ENCODE data around the gene FANCF.

FANCF gene

GRCh38 chr11:22624742-22625447 lies 728 bp downstream of the FANCF start:
- peak; percentile 69 for DNase-seq

DNA sequence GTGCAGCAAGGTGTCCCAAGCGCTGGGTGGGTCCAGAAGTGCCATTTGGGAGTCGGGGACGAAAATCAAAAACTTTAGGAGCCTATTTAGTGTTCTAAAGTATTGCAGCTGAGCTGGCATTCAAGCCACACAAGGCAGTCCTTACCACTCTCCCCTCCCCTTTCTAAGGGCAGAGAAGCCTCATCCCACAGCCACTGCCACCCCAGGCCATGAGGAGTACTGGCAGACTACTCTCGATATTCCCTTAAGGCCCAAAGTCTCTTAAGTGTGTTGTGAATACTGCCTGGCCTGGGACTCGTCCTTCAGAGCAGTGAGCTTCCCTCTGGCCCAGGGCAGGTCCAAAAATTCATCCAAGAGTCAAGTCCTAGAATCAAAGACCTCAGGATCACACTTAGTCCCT lies 7.8 kb downstream of the FANCF start:
- DNase-seq: no peak

DNA sequence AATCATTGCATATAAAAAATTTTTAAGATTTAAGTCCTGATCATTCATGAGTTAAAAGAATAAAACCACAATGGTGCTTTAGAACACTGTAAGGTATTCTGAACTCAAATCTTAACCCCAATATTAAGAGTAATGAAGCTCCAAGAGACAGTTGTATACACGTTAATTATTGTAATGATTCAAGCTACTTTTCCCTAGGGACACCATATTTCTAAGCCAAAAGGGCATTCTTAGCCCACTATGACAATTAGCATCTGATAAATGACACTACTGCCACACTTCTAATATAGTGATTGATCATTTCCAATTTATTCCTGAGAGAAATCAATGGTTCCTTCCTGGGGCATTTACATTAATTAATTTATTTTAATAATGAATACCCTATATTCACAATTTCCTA lies 21.7 kb downstream of the FANCF start:
- no peak for DNase-seq

DNA sequence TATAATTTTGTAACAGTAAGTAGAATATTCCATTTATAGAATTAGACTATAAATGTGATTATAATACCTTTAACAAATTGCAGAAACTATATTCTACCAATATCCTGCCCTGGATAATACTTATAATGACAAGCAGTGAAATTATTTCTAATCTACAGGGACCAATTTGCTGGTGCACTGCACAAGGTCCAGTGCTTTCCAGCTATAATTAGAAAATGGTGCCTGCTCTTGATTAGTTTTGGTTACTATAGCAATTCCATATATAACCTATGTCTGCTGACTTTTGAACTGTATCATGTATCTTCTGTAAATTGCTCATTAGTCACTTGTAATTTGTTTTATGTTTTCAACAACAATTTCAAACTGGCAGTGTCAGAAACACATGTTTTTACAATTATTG lies 23.1 kb downstream of the FANCF start:
- no peak for DNase-seq

GRCh38 chr11:22599458-22599857 lies 26.2 kb downstream of the FANCF start:
- DNase-seq: no peak

DNA sequence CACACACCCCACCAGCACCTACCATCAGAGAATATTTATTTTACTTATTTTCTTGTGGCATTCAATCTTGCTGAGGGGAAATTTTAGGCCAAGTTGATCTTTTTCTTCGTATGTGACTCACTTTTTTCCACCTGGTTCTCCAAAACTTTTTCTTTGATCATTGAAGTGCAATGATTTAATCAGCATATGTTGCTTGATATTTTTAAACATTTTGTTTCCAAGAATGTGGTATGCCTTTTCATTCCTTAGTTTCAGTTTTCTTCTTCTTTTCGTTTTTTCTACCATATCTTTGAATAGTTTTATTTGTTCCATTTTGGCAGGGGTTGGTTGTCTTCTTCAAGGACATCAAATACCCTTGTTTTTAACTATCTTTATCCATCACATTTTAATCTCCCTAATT lies 28.6 kb downstream of the FANCF start:
- DNase-seq: no peak

DNA sequence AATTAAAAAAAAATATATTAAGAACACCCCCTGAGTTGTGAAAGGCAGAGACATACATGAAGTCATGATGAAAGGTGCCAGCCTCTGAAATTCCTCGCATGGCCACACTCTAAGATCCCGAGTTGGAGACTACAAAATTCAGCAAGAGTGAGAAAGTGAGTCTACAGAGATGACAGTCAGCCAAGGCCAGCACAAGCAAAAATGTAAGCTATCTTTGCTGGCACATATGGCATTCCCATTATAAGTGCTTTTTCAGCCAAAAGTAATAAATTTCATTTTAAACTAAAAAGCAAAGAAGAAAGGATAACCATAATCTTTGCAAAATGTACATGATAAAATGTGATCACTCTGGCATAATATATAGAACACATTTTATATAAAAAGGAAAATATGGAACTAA lies 40.6 kb downstream of the FANCF start:
- DNase-seq: no peak

GRCh38 chr11:22583963-22584492 lies 41.6 kb downstream of the FANCF start:
- no peak for DNase-seq

DNA sequence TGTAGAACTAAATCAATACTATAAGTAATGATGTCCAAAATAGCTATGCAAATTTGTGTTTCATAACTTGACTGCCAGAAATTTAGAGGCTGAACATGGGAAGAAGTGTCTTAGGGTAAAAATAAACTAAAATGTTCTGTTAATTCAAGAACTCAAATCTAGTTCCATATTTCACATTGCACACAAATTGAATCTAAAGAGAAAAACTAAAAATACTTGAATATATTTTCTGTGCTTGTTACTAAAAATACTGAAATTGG lies 43.5 kb downstream of the FANCF start:
- DNase-seq: no peak

DNA sequence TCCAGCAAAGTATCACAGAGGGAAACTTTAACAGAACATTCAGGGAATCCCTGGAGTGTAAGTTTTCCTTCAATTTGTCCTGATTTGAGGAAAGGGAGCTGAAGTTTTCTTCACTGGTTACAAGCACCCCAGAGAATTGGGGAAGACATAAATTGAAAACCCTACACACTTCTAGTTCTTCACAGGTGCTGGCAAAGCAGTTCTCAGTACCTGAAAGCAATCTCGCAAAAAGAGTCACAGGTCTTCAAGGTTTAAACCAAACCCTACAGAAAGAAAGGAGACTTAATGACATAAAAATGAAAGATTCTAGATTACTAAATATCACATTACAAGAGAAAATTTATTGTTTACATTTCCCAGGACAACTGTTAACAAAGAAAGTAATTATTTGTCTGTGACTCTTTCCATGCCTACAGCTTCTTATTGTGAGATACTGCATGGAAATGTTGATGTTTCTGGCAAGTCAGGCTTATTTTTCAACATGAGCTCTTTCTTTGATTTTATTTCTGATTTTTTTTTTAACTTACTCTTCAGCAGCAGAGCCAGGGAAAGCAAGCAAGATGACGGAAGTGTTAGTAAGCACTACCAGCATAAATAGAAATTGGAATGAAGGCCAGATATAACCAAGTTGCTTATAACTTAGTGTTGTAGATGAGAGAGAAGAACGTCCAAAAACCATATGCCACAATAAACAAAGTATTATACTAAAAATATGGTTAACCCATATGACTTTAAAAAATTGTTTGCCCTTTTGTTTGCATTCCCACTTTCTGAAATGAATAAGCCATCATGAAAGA lies 44.1 kb downstream of the FANCF start:
- DNase-seq: no peak

DNA sequence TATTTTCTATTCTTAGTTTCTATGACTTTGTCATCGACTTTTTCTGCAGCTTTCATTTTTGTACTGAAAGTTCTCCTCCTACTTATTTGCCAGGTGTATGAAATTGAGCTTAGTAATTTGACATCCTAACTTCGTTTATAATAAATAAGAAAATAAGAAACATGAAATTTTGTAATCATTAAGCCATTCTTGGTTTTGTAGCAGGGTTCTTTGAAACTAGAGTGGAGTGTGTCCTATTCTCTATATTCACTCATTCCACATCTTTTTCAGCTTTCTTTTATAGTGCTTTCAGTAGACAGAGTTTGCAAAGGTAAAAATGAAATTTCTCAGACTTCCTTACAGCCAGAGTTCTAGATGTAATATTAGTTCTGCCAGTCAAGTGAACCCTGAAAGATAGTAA lies 47.8 kb downstream of the FANCF start:
- no peak for DNase-seq
